WERI-Rb-1 (cell line): ENCODE data around the gene HS3ST4.

ENCODE experiments used
- DNase-seq: peaks from one replicate; pipeline ENCODE4 v3.0.0-alpha.2; 2020
- H3K27ac ChIP-seq: fragments of 250-450 bp; sonication (Bioruptor Pico); 2 replicates; pipeline ENCODE4 v1.5.1; 2020; ENCODE audit warnings: mild to moderate bottlenecking, moderate library complexity
- H3K27me3 ChIP-seq: fragments of 250-450 bp; sonication (Bioruptor Pico); 2 replicates; pipeline ENCODE4 v1.5.1; 2021; ENCODE audit warnings: mild to moderate bottlenecking, low read depth, moderate library complexity; ENCODE audit not compliant: insufficient read depth, severe bottlenecking
- H3K36me3 ChIP-seq: fragments of 250-450 bp; sonication (Bioruptor Pico); 2 replicates; pipeline ENCODE4 v1.5.1; 2020; ENCODE audit warnings: mild to moderate bottlenecking, moderate library complexity
- H3K4me3 ChIP-seq: 2 replicates; pipeline ENCODE4 v1.5.1; 2011; ENCODE audit warnings: low read depth, mild to moderate bottlenecking, control low read depth, low read length
- H3K9me3 ChIP-seq: fragments of 250-450 bp; sonication (Bioruptor Pico); 2 replicates; pipeline ENCODE4 v1.5.1; 2021; ENCODE audit warnings: mild to moderate bottlenecking, moderate library complexity; ENCODE audit not compliant: severe bottlenecking
- TF ChIP-seq, protein P1 (sequence below): IDR thresholded peaks from 2 replicates; pipeline ENCODE4 v1.5.1; 2011; ENCODE audit warnings: low read depth, mild to moderate bottlenecking, control low read depth, inconsistent platforms, low read length

The HS3ST4 gene

DNA sequence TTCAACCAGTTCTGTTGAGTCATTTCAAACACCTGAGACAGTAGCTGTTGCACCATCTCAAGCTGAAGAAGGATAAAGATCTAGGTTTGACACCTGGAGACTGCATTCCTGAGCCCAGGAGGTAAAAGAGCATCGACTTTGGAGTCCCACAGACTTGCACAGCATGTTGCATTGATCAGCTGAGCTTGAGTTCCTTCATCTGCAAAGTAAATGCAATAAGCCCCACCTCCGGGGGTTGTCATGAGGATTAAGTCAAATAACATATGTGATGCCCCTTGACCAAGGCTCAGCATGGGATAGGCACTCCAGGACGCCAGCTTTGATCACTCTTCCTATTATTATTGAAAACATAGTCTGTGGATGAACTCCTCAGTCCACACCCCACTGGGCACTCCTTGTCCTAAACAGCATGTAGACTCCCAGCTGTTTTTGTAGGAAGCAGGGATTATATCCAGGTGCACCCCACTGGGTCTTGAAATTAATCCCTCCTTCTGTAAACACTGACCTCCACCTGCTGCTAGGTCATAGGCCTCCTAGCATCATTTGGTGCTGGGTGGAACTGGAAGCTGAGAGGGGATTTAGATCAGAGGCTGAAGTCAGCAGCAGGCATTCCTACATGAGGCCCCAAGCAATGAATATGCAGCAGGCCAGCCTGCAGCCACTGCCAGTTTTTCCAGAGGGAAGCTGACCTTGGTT lies 259.0 kb downstream of the HS3ST4 start:
- no peaks in the 10 kb centered on the region for H3K36me3 ChIP-seq
- no peaks in the 10 kb centered on the region for H3K9me3 ChIP-seq
- TF ChIP-seq, protein P1, sequence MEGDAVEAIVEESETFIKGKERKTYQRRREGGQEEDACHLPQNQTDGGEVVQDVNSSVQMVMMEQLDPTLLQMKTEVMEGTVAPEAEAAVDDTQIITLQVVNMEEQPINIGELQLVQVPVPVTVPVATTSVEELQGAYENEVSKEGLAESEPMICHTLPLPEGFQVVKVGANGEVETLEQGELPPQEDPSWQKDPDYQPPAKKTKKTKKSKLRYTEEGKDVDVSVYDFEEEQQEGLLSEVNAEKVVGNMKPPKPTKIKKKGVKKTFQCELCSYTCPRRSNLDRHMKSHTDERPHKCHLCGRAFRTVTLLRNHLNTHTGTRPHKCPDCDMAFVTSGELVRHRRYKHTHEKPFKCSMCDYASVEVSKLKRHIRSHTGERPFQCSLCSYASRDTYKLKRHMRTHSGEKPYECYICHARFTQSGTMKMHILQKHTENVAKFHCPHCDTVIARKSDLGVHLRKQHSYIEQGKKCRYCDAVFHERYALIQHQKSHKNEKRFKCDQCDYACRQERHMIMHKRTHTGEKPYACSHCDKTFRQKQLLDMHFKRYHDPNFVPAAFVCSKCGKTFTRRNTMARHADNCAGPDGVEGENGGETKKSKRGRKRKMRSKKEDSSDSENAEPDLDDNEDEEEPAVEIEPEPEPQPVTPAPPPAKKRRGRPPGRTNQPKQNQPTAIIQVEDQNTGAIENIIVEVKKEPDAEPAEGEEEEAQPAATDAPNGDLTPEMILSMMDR, result no peak
- H3K4me3 ChIP-seq, result no peak overlapping the region
- no peaks in the 10 kb centered on the region for H3K27me3 ChIP-seq
- DNase-seq, result peak; percentile 77
- no peak overlapping the region for H3K27ac ChIP-seq

DNA sequence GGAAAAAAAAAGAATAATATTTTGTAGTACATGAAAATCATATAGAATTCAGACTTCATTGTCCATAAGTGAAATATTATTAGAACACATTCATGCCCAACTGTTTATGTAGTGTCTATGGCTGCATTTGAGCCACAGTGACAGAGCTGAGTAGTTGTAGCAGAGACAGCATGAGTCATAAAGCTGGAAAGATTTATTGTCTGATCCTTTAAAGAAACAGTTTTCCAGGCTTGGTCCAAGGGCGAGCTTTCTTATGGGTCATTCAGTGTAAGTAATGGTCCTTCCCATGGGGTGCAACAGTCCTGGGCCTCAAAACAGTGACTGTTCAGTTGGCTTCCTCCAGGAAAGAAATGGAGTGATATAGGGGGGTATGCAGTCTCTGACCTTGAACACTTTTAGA lies 260.2 kb downstream of the HS3ST4 start:
- Histone ChIP-seq H3K27ac (no peak overlapping the region), H3K36me3 (no peaks in the 10 kb centered on the region), H3K4me3 (no peak overlapping the region), H3K9me3 (no peaks in the 10 kb centered on the region), H3K27me3 (no peaks in the 10 kb centered on the region)
- TF ChIP-seq, protein P1, result no peak
- DNase-seq, result no peak

DNA sequence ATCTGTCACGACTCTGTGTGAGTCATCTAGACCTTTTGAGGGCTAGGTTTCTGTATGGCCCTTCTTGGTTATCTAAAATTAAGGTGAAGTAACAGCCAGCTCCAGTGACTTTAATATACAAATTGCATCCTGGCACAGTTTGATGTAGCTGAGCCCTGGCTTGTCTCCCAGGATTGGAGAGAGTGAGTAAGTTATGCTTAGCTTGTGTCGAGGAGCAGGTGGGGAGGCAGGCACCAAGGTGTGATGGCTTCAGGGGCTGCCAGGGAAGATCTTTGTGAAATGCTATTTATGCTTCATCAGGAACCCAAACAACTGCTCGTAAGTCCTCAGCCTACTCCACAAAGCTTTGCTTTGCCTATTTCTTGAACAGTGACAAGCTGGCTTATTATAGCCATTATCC lies 261.2 kb downstream of the HS3ST4 start:
- DNase-seq, result no peak
- Histone ChIP-seq H3K27me3 (no peaks in the 10 kb centered on the region), H3K4me3 (no peak overlapping the region), H3K36me3 (no peaks in the 10 kb centered on the region), H3K9me3 (no peaks in the 10 kb centered on the region), H3K27ac (no peak overlapping the region)
- TF ChIP-seq, protein P1, result no peak

DNA sequence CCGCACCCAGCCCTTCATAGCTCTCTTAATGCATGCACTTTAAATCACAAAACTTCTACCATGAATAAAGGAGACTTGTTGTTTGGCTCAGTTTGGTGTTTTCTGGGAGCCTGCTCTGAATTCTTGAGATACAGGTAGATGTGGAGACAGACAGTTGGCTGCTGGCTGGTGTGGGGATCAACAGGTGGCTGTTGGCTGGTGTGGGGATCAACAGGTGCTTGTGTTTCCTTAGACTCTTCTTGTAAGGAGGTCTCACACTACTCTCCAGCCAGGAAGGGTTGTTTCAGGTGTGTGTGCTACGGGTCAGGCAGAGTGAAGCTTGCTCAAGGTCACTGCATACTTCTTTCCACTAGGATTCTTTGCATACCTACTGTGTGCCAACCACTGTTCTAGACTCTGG lies 265.9 kb downstream of the HS3ST4 start:
- no peak overlapping the region for H3K27ac ChIP-seq
- TF ChIP-seq, protein P1, result no peak
- H3K9me3 ChIP-seq, result no peaks in the 10 kb centered on the region
- no peak for DNase-seq
- no peaks in the 10 kb centered on the region for H3K27me3 ChIP-seq
- no peaks in the 10 kb centered on the region; the same call in 1 of the 2 replicates for H3K36me3 ChIP-seq
- no peak overlapping the region for H3K4me3 ChIP-seq

DNA sequence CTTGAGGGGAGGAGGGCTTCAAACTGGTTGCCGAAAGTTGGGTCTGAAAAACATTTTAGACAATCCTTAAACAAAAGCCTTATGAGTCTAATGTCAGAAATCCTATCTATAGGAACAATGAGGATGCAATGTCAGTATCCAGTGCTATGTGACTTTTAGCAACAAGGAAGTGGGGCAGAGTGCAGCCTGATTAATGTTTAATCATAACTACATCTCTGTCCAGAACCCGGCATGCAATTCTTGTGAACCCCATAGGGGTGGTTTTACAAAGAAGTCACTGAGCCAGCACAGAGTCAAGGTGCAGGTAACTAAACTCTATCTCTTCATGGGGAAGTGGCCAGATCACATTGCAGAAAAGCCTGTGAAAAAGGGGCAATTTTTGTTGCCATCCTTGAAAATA lies 267.5 kb downstream of the HS3ST4 start:
- Histone ChIP-seq H3K9me3 (no peaks in the 10 kb centered on the region), H3K27ac (no peak overlapping the region), H3K36me3 (no peaks in the 10 kb centered on the region; the same call in 1 of the 2 replicates), H3K27me3 (no peaks in the 10 kb centered on the region), H3K4me3 (no peak overlapping the region)
- TF ChIP-seq, protein P1, result no peak
- DNase-seq, result no peak
